Cardiac fibroblast (primary cell): ENCODE measurements around the gene PAPPA.
A peak's percentile ranks its signal among the peaks of the same experiment; 100 is the strongest.

Experiments used
- DNase-seq, 2 donors: peaks; one replicate each; pipeline versions ENCODE4 v3.0.0 to v3.0.0-alpha.2; 2010; ENCODE audit warnings: low read depth in 2 of 2
- H3K4me3 ChIP-seq, 2 donors: replicated peaks in 1 of 2; 1 replicate in 1 of 2; 2 replicates in 1 of 2; pipeline ENCODE4 v1.5.1; 2011; ENCODE audit warnings: low read depth in 2 of 2, low read length in 2 of 2, mild to moderate bottlenecking in 2 of 2, moderate library complexity in 1 of 2
- TF ChIP-seq, protein P1 (sequence below): IDR thresholded peaks from one replicate; pipeline ENCODE4 v1.5.1; 2011; ENCODE audit warnings: low read depth, mild to moderate bottlenecking, low read length, inconsistent platforms

PAPPA gene

DNA sequence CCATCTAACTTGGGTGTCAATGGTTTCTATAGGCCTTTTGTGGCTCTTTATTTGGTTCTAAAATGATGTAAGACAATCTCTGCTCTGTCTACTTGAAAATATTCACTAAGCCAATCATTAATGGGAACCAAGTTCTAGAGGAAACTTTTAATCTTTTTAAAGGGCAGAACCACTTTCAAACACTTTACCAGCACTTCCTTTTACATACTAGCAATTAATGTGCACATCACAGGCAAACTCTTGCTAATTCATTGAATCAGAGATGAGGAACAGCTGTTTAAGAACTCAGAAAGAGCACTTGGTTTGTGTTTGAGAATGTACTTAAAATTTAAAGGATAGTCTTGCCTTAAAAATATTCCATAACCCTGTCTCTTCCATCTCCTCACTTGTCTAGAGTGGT, 83.4 kb downstream of the PAPPA start:
- DNase-seq, result no peak

DNA sequence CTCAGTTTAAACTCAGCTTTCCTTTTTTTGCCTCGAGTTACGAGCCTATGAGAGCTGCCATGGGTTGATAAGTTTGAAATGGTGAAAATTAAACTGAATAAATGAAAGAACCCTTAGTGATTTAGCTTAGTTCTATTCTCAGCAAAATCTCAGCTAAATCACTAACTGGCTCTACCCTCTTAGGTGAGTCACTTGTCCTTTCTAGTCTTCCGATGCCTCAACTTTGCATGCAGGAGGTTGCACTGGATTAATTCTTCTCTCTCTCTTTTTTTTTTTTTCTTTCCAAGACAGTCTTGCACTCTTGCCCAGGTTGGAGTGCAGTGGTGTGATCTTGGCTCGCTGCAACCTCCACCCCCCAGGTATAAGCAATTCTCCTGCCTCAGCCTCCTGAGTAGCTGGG, 83.9 kb downstream of the PAPPA start:
- peak in 1 of 2 donors; percentile 52 for DNase-seq
- no peak overlapping the region for H3K4me3 ChIP-seq
- TF ChIP-seq, protein P1, sequence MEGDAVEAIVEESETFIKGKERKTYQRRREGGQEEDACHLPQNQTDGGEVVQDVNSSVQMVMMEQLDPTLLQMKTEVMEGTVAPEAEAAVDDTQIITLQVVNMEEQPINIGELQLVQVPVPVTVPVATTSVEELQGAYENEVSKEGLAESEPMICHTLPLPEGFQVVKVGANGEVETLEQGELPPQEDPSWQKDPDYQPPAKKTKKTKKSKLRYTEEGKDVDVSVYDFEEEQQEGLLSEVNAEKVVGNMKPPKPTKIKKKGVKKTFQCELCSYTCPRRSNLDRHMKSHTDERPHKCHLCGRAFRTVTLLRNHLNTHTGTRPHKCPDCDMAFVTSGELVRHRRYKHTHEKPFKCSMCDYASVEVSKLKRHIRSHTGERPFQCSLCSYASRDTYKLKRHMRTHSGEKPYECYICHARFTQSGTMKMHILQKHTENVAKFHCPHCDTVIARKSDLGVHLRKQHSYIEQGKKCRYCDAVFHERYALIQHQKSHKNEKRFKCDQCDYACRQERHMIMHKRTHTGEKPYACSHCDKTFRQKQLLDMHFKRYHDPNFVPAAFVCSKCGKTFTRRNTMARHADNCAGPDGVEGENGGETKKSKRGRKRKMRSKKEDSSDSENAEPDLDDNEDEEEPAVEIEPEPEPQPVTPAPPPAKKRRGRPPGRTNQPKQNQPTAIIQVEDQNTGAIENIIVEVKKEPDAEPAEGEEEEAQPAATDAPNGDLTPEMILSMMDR, result no peak

More for the DNA sequence above, 83.4 kb downstream of the PAPPA start:
- H3K4me3 ChIP-seq, result no peak overlapping the region
- TF ChIP-seq, protein P1, result no peak

- DNase-seq, result peak; percentile 84 to 91
- TF ChIP-seq, protein P1, result no peak
- no peak overlapping the region for H3K4me3 ChIP-seq
These were observed 84.6 kb downstream of the PAPPA start for GRCh38 chr9:116238225-116238624.

GRCh38 chr9:116238776-116239340, 85.3 kb downstream of the PAPPA start:
- peak in 1 of 2 donors; percentile 45 for DNase-seq
- TF ChIP-seq, protein P1, result no peak
- H3K4me3 ChIP-seq, result no peak overlapping the region

- TF ChIP-seq, protein P1, result no peak
- no peak overlapping the region for H3K4me3 ChIP-seq
- peak in 1 of 2 donors; percentile 24 for DNase-seq
These were observed 90.1 kb downstream of the PAPPA start for GRCh38 chr9:116243708-116244107.

- TF ChIP-seq, protein P1, result no peak
- no peak overlapping the region for H3K4me3 ChIP-seq
- no peak for DNase-seq
These were observed 93.7 kb downstream of the PAPPA start for GRCh38 chr9:116247284-116247683.
